NCI-H510A (cell line): ENCODE data around the gene SLC4A8.
A peak's percentile ranks its signal among the peaks of the same experiment; 100 is the strongest.

Experiments
- DNase-seq: peaks from one replicate; lab custom pipeline; 2025; lab: John Stamatoyannopoulos, UW

The SLC4A8 gene

DNA sequence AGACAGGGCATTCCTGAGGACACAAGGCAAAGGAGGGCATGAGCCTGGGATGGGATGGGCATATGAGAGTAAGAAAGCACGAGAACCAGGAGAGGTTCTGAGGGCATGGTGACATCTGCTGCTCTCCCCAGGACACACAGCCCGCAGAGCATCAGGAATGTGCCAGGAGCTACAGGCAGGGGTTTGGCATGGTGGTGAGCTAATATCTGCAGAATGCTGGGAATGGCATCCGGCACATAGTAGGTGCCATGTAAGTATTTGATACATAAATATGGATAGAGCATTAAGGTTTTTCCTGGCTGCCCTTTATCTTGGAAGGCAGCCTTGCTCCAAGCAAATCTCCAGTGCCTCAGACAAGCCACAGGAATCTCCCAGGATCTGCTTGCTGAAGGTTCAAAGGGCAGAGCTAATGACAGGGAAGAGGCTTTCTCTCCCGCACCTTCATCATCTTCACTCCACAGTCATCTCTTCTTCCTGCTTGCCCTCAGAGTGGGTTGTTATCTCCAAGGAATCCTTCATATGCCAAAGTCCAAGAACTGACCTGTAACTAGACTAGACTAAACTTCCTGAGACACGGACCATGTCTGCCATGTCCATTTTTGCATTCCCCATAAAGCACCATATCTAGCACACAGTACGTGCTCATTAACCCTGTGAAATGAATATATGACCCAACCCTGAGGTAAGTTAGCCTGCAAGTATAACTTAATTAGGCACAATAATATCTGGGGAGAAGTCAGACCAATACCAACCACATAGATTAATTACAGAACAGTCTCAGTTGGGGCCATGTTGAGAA lies 104.4 kb downstream of the SLC4A8 start:
- no peak for DNase-seq

DNA sequence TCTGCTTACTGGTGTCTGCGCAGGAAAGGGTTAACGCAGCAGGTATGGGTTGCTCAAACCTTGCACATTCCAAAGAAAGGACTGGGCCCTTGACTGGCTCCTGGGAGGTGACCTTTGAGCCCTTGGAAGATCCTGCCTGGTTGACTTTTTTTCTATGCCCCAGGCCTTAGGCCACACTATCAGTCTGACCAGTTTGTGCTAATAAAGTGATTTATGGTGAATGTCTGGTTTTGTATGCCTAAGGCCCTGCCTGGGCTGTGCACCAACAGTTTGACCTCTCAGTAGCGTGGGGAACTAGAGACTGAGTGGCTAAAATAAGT lies 105.0 kb downstream of the SLC4A8 start:
- no peak for DNase-seq

DNA sequence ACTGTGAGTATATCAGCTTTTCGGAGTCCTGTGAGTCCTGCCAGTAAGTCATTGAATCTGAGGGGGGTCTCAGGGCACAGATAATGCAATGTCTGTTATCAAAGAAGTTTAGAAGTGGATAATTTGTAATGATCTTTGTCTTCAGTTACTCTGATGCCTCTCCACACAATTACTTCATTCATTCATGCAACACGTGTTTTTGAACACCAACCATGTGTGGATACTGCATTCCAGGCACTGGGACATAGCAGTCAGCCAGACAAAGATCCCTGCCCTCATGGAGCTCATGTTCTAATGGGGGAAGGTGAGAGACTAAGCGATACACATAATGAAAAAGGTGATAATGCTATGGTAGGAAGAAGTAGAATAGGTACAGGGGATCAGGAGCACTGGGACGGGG lies 105.6 kb downstream of the SLC4A8 start:
- no peak for DNase-seq

DNA sequence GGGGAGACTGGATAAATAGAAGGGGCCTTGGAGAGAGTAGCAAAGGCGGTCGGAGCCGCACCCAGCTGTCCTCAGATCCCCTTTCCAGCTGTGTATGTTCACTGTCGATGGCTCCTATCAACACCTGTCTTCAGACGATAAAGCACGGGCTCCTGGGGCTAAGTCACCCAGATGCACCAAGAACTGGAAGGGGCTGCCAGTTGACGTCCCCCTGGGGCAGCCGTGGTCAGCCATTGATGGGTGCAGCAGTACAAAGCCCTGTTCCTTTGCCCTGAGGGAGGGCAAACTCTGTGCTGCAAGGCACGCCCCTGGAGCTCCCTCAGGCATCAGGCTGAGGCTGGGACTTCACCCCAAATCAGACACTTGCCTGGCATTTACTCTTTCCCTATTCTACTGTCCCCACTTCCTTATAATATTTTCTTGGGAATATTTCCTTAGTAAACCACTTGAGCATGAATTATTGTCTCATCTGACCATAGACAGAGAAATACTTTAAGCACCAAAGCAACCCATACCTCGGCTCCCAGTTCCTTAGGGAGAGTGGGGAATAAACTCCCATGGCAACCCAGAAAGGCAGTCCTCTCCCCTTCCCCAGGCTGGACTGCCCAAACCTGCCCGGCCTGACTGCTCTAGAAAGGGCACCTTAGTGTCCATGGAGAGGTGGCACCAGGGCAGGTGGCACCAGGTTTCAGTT lies 106.8 kb downstream of the SLC4A8 start:
- no peak for DNase-seq

DNA sequence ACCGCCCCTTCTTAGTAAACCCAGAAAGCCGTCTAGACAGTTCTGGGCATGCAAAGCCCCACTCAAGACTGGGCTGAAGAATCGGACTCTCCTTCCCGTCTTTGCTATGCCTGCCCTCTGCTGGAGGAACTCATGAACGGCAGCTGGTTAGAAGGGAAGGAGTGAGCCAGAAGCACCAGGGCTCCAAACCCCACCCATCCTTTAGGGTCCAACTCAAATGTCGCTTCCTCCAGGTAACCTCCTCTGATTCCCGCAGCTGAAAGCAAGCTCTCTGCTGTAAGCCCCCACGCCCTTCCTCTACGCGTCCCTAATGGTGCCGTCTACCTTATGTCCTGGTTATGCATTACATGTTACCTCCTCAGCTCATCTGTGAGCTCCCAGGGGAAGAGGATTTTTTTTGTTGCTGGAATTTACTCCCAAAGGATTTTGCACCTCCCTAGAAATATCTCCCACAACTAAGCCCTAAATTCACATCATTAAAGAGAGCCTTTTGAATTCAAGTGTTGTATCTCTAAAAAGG lies 107.4 kb downstream of the SLC4A8 start:
- peak; percentile 62 for DNase-seq

DNA sequence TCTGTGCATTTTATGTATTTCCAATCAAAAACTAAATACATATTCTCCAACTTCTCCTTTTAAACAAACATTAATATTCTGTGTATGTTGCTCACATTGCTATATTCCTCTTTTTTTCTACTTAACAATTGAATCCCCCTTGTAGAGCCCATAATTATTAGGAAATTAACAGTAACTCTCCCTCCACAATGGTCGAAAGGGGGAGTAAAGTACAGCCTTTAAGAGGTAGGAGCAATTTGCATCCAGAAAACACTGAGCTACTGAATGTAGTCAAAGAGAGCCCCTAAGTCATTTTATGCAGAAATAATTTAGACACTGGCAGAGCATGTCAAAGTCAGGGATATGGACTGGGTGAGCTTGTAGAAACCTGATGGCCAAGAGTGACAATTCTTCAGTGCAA lies 109.2 kb downstream of the SLC4A8 start:
- no peak for DNase-seq

DNA sequence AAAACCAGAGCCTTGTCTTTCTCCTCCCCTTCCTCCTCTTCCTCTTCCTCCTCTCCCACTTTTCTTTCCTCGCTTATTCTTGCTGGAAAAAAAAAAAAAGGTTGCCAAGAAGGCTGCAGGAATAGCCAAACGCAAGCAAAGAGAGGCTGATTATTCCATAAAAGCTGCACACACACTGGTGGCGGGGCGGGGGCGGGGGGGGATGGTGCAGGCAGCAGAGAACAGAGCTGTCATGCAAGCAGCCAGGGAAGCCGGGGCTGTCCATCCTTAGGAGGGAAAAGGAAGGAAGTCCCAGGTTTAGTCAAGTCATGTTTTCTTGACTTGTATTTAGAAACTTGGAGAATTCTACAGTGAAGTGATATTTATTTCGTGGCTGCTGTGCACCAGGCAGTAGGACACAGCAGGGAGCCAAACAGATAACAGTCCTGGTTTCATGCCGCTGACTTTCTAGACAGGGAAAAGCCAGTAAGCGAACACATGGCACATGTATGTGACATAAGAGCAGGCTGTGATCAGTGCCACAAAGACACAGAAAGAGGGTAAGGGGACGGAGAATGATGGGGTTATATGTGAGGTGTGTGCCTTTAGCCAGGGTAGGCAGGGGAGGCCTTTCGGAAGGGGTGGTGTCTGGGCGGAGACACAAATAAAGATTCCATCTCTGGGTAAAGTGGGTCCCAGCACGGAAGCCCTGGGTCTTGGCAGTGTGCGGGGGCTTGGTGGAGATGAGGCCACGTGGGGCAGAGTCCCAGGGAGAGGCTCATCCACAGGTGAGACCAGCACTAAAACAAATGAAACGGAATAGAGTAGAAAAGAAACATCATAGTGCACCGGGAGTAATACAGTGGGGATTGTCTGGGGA lies 109.8 kb downstream of the SLC4A8 start:
- no peak for DNase-seq

DNA sequence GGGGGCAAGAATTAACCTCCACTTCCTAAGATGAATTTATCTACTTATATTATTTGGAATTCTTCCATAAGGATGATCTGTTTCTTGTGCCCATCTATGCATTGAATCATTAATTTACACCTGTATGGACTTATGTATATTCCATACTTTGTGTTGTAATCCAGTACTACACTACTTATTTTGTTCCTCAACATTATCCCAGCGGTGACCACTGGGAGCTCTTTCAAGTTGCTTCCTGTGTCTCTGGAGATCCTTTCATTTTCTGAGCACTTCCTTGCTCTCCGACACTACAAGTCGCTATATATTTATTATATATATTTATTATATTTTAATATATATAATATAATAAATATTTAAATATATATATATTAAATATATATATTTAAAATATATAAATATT lies 111.5 kb downstream of the SLC4A8 start:
- no peak for DNase-seq

DNA sequence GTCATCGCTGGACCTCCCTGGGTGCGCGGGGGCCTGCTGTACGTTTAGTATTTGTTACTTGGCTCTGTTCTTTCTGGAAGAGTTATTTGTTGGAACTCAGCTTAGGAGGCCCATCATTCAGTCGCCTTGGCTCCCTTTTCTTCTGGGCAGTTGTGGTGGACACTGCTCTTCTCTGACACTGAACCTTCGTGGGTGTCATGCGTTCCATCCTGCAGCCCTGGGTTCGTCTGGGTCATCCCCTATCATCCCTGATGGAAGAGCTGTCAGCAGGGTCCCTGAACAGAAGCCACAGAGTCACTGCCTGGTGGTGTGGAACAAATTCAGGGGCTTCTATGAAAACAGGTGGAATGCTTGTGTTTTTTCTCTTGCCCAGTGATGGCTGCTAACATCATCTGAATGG lies 113.5 kb downstream of the SLC4A8 start:
- DNase-seq: no peak

DNA sequence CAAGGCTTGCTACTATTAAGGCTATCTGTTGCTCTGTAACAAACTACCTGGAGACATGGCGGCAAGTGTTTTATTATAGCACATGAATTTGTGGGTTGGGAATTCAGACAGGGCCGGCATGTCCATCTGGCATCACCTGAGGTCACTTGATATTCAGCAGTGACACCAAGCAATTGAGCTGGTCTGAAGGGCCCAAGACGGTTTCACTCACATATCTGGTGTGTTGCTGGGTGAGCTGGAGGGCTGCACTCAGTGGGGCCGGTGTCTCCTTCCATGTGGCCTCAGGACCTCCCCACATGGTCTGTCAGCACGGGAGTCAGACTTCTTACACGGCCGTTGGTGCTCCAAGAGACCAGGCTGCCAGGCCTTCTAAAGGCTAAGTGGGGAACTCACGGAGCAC lies 114.0 kb downstream of the SLC4A8 start:
- DNase-seq: no peak

DNA sequence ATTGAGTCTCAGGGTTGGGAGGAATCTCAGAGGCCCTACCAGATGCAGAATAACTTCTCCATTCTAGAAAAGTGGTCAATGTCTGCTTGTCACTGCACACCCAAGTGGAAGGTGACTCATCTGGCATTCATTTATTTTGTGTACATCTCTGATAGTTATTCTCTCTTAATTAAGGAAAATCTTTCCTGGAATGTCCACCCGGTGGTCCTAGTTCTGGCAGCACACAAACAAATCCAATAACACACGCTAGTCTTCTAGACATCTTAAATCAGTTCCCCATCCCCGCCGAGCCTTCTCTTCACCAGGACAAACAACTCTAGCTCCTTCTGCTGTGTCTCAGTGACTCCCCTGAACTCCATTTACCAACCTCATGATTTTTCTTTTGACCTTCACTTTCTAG lies 116.4 kb downstream of the SLC4A8 start:
- no peak for DNase-seq

DNA sequence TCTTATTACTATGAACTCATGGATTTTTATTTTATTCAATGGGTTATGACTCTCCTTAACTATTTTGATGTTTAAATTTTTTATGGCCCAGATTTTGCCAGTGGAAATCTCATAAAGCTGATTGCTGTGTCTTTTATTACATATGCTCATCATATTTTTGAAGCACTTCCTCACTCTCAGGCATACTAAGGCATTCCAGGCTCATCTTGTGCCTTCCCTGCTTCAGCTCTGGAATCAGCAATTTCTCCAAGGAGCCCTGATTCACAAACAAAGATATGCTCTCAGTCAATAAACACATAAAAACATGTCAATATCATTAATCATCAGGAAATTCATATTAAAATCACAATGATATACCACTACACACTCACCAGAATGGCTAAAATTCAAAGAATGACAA lies 121.5 kb downstream of the SLC4A8 start:
- DNase-seq: no peak

DNA sequence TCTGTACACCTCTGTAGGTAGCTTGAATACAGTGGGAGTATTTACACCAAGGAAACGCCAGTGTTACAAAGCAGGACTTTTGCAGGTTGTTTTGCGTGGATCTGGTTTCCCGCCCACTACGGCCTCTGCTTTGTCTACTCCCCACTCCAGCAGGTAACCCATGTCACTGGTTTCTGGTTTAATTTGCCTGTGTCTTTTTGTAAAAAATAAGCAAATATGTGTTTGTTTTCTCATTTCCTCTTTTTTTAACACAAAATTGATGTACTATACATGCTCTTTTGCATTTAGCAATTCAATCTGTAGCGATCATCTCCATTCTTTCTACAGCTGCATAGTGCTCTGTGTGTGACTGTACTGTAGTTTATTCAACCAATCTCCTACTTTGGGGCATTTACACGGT lies 123.0 kb downstream of the SLC4A8 start:
- no peak for DNase-seq

DNA sequence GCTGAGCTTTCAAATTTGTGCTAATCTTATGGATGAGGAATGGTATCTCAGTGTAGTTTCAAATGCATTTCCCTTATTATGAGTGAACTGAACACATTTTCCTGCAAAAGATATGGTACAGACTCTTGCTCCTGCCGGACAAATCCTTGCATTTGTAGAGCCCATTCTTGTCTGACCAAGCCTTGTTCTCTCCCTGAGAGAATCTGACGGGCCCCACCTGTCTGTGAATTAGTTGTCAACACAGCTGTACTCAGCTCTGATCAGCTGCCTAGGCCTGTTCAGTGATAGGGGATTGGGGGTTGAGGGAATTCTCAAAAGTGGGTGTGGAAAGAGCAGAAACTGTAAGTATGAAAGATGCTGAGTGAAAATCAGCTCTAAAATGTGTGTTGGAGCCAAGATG lies 123.6 kb downstream of the SLC4A8 start:
- no peak for DNase-seq

DNA sequence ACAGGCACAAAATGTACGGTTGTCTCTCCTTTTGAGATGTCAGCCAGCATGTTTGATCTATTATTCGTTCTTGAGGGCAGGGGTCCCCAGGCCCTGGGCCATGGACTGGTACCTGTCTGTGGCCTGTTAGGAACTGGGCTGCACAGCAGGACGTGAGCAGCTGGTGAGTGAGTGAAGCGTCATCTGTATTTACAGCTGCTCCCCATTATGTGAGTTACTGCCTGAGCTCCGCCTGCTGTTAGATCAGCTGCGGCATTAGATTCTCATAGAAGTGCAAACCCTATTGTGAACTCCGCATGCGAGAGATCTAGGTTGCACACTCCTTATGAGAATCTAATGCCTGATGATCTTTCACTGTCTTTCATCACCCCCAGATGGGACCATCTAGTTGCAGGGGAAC lies 125.0 kb downstream of the SLC4A8 start:
- DNase-seq: peak; percentile 79
